Natural killer cell treated with Interleukin-12 subunit alpha and Interleukin-12 subunit beta and Interleukin-15 and Interleukin-18, amount 100 ng/mL, for 72 hours (primary cell): ENCODE results near the gene KCNQ1. TPM values are rescaled to one million over a fixed set of nuclear protein-coding genes. Genes with fewer than 3 reads are reported as not detected.

ENCODE experiments used
- ATAC-seq, 2 donors: fragments of 150-1000 bp; cut with Tn5 transposase in 1 of 2; sonication (Bioruptor Pico), chemical (Tn5 transposase) in 1 of 2; 2 replicates each; pipeline ENCODE4 v1.10.0; 2021
- DNase-seq: peaks from one replicate; pipeline ENCODE4 v3.0.0; 2022; ENCODE audit warnings: low spot score
- H3K27ac Mint-ChIP-seq, 2 donors: 1 replicate in 1 of 2; 2 replicates in 1 of 2; pipeline ENCODE4 v1.8.0; 2022; ENCODE audit warnings: mixed read lengths in 2 of 2, mild to moderate bottlenecking in 1 of 2, moderate library complexity in 1 of 2
- H3K27me3 Mint-ChIP-seq, 2 donors: 1 replicate in 1 of 2; 2 replicates in 1 of 2; pipeline ENCODE4 v1.8.0; 2022; ENCODE audit warnings: mixed read lengths in 2 of 2
- H3K36me3 Mint-ChIP-seq: one replicate; pipeline ENCODE4 v1.8.0; 2022; ENCODE audit warnings: mixed read lengths
- H3K4me1 Mint-ChIP-seq, 2 donors: 1 replicate in 1 of 2; 2 replicates in 1 of 2; pipeline ENCODE4 v1.8.0; 2022; ENCODE audit warnings: low read depth in 2 of 2, mixed read lengths in 2 of 2, mild to moderate bottlenecking in 1 of 2
- H3K4me3 Mint-ChIP-seq: one replicate; pipeline ENCODE4 v1.8.0; 2022; ENCODE audit warnings: mixed read lengths
- H3K9me3 Mint-ChIP-seq: 2 replicates; pipeline ENCODE4 v1.8.0; 2022; ENCODE audit warnings: mixed read lengths
- total RNA-seq, 2 donors: library from RNA; stranded (reverse); gene quantifications; one replicate each; pipeline ENCODE4 v1.2.3, GENCODE V29; 2022

KCNQ1 gene
- total RNA-seq, 2 donors from 2014 or later = 0.19 to 1.4 TPM

- peaks cover 0 to 3% of the 10 kb centered on the region in 2 donors for H3K4me1 Mint-ChIP-seq
Observed at GRCh38 chr11:2665526-2666400, 221.0 kb downstream of the KCNQ1 start.

DNA sequence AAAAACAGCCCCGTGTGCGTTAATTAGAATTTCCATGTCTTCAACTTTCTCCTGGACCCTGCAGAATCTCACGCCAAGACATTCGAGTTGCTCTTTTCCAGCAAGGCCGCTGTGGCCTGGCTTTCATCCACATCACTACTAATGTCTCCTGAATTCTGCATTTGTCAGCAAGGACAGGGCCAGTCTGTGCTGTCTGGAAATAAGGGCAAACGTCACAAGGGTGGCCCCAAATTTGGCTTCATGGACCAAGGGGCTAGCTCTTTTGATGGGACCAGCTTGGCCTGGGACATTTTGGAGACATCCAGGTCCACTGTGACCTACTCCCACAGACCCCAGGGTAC is 221.6 kb downstream of the KCNQ1 start:
- Mint-ChIP-seq H3K27me3 (no peaks in the 10 kb centered on the region), H3K9me3 (no peaks in the 10 kb centered on the region), H3K4me3 (no peak overlapping the region), H3K36me3 (no peaks in the 10 kb centered on the region), H3K4me1 (peaks cover 0 to 3% of the 10 kb centered on the region in 2 donors), H3K27ac (no peak overlapping the region)
- DNase-seq = no peak
- no peak for ATAC-seq

More at GRCh38 chr11:2665526-2666400, 221.0 kb downstream of the KCNQ1 start:
- Mint-ChIP-seq H3K9me3 (no peaks in the 10 kb centered on the region), H3K4me3 (no peak overlapping the region), H3K36me3 (no peaks in the 10 kb centered on the region), H3K27me3 (peaks cover 0 to 4% of the 10 kb centered on the region in 2 donors), H3K27ac (no peak overlapping the region)
- ATAC-seq (no peak), DNase-seq (no peak)

GRCh38 chr11:2666828-2667570 is 222.2 kb downstream of the KCNQ1 start:
- no peaks in the 10 kb centered on the region for H3K9me3 Mint-ChIP-seq
- H3K4me3 Mint-ChIP-seq = no peak overlapping the region
- no peaks in the 10 kb centered on the region for H3K27me3 Mint-ChIP-seq
- ATAC-seq (no peak), DNase-seq (no peak)
- H3K36me3 Mint-ChIP-seq = no peaks in the 10 kb centered on the region
- peaks cover 0 to 3% of the 10 kb centered on the region in 2 donors for H3K4me1 Mint-ChIP-seq
- H3K27ac Mint-ChIP-seq = no peak overlapping the region

- H3K27me3 Mint-ChIP-seq = no peaks in the 10 kb centered on the region
- peaks cover 0 to 3% of the 10 kb centered on the region in 2 donors for H3K4me1 Mint-ChIP-seq
- H3K27ac Mint-ChIP-seq = no peak overlapping the region
- DNase-seq = no peak
- H3K9me3 Mint-ChIP-seq = no peaks in the 10 kb centered on the region
- no peaks in the 10 kb centered on the region for H3K36me3 Mint-ChIP-seq
- H3K4me3 Mint-ChIP-seq = no peak overlapping the region
- no peak for ATAC-seq
Observed at GRCh38 chr11:2667940-2668339, 223.1 kb downstream of the KCNQ1 start.

GRCh38 chr11:2668876-2669275 is 224.1 kb downstream of the KCNQ1 start:
- no peaks in the 10 kb centered on the region for H3K36me3 Mint-ChIP-seq
- no peak overlapping the region for H3K4me3 Mint-ChIP-seq
- peaks cover 0 to 3% of the 10 kb centered on the region in 2 donors for H3K4me1 Mint-ChIP-seq
- H3K27me3 Mint-ChIP-seq = no peaks in the 10 kb centered on the region
- H3K27ac Mint-ChIP-seq = no peak overlapping the region
- ATAC-seq (no peak), DNase-seq (no peak)
- H3K9me3 Mint-ChIP-seq = no peaks in the 10 kb centered on the region

GRCh38 chr11:2669634-2670469 is 225.0 kb downstream of the KCNQ1 start:
- no peak for ATAC-seq
- Mint-ChIP-seq H3K36me3 (no peaks in the 10 kb centered on the region), H3K4me3 (no peak overlapping the region), H3K4me1 (peaks cover 0 to 3% of the 10 kb centered on the region in 2 donors), H3K9me3 (no peaks in the 10 kb centered on the region), H3K27me3 (no peaks in the 10 kb centered on the region), H3K27ac (peak overlapping the region in 1 of 2 donors; percentile 65)
- no peak for DNase-seq

DNA sequence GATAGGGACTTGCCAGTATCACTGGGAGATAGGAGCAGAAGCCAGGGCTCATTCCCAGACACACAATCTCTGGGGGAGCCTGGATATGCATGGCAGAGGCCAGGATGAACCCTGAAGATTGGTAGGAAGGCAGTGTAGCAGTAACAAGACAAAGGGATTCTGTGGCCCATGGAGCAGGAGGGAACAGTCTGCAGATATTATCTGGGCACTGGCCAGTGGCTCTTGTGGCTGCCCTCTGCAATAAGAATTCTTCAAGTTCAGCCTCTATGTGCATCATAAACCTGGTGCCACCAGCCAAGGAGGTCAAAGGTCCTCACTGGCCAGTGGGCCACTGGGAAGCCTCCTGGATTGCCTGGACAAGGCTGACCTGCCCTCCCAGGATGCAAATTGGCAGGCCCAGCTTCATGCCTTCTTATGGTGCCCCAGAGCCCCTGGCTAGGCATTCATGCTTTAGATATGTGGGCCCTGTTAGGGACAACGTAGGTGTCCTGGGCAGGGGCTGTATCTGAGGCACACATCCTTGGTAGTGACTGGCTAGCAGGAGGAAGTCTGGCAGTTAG is 225.8 kb downstream of the KCNQ1 start:
- ATAC-seq (no peak), DNase-seq (no peak)
- Mint-ChIP-seq H3K9me3 (no peaks in the 10 kb centered on the region), H3K27me3 (no peaks in the 10 kb centered on the region), H3K36me3 (no peaks in the 10 kb centered on the region), H3K4me1 (peaks cover 0 to 3% of the 10 kb centered on the region in 2 donors), H3K27ac (peak overlapping the region in 1 of 2 donors; percentile 65), H3K4me3 (no peak overlapping the region)

GRCh38 chr11:2671748-2672147 is 226.9 kb downstream of the KCNQ1 start:
- no peak for DNase-seq
- Mint-ChIP-seq H3K4me1 (peaks cover 0 to 3% of the 10 kb centered on the region in 2 donors), H3K36me3 (no peaks in the 10 kb centered on the region), H3K27ac (no peak overlapping the region), H3K27me3 (no peaks in the 10 kb centered on the region), H3K9me3 (no peaks in the 10 kb centered on the region), H3K4me3 (no peak overlapping the region)
- ATAC-seq = no peak

DNA sequence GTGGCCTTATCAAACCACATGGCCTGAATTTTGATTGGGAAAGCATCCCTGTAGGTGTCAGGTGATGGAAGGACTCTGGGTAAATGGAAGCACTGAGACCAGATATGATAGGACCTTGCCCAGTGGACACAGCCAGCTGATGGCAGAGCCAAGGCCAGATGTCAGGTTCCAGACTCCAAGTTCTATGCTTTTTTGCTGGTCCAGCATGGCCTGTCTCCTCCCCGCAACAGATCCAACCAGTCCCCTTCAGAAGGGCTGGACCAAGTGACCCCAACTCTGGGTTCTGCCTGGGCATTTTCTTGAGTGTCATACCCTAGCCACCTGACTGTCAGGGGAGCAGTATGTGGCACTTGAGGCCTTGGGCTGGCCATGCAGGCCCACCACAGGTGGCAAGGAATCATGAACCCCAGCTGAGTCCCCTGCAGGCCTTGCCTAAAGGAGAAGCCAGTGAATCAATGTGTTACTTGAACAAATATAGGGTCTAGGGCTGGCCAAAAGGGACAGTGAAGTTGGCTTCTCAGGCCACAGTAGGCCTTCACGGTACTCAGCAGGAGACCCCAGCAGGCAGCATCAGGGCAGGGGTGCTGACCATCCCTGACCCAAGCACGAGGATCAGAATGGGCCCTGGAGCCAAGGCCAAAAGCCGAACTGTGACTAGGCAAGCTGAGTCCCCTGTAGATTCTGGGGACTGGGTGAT is 227.9 kb downstream of the KCNQ1 start:
- Mint-ChIP-seq H3K4me3 (no peak overlapping the region), H3K4me1 (peaks cover 0 to 3% of the 10 kb centered on the region in 2 donors), H3K9me3 (no peaks in the 10 kb centered on the region), H3K27me3 (no peaks in the 10 kb centered on the region), H3K27ac (no peak overlapping the region), H3K36me3 (no peaks in the 10 kb centered on the region)
- DNase-seq = no peak
- ATAC-seq = no peak

DNA sequence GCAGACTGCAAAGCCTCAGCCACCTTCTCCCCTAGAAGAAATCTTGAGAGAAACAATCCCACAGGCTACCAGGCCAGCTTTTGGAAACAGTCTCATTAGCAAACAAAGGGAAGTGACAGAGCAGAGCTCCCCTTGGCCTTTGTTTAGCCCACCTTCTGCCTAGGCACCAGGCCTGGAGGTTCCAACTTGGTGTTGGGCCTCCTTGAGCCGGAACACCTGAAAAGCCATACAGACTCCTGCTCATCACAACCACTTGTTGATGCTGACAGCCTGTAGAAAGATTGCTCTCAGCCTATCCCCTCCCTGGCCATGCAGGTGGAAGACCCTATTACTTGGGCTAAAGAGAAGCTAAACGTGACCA is 228.4 kb downstream of the KCNQ1 start:
- Mint-ChIP-seq H3K4me1 (no peaks in the 10 kb centered on the region), H3K27ac (no peak overlapping the region), H3K9me3 (no peaks in the 10 kb centered on the region), H3K27me3 (no peaks in the 10 kb centered on the region), H3K4me3 (no peak overlapping the region), H3K36me3 (no peaks in the 10 kb centered on the region)
- ATAC-seq (no peak), DNase-seq (no peak)

DNA sequence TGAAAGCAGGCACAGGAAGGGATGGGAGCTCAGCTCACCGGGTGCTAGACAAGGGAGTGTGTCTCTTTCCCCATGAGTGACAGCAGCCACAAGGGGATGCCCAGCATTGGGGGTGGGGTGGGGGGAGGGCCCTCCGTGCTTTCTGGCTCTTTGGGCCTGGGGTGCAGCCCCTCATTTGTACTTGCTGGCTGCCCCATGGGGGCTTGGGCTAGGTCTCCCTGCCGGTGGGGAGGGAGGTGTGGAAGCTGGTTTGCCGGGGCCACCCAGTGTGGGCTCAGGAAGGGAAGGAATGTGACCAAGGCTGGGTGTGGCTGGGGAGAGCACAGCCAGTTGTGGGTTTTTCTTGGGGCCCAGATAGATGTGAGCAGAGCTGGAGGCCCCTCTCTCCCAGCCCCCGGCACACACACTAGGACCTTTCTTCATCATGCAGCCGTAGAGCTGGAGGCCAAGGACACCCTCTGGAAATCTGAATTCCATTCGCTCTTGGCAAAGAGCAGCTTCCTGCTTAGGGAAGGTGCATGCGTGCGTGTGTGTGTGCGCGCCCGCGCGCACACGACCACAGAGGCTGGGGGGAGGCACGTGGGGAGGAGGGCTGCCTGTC is 229.2 kb downstream of the KCNQ1 start:
- Mint-ChIP-seq H3K36me3 (no peaks in the 10 kb centered on the region), H3K27ac (no peak overlapping the region), H3K4me1 (no peaks in the 10 kb centered on the region), H3K27me3 (no peaks in the 10 kb centered on the region), H3K9me3 (no peaks in the 10 kb centered on the region), H3K4me3 (no peak overlapping the region)
- no peak for DNase-seq
- ATAC-seq = no peak

DNA sequence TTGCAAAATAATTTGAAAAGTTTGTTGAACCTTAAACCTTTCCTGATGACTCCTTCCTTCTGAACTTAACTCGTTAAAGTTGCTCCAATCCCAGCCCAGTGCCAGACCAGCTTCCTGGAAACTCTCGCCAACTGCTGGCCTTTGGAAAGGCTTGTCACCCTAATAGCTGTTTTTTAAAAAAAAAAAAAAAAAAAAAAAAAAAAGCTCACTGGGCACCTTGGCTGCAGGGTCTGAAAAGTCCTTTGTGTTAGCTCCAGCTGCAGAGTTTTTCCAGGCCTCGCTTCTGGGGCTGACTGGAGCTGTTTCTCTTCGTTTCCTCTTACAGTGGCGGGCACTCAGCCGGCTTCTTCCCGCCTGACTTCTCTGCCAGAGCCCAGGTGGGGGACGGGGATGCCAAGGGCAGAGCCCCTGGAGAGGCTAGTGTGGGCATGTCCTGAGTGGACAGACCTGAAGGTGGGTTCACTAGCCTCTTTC is 229.9 kb downstream of the KCNQ1 start:
- Mint-ChIP-seq H3K27ac (no peak overlapping the region), H3K4me3 (no peak overlapping the region)

DNA sequence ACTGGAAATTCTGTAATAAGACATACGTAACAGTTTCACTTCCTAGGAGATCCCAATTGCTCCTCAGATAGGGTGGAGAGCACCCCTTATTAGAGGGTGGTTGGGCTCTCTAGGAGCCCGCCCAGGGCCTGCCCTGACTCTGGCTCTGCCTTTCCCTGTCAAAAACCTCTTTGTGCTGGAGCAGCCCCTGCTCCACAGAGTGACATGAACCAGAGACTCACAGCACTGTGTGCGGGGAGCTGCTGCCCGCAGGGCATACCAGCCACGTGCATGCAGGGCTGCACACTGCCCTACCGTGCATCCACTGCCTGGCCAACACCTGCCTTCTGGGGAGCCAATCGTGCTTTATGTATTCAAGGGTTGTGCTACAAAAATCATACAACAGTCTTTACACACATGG is 230.7 kb downstream of the KCNQ1 start:
- Mint-ChIP-seq H3K36me3 (no peaks in the 10 kb centered on the region), H3K4me1 (no peaks in the 10 kb centered on the region), H3K27me3 (no peaks in the 10 kb centered on the region), H3K4me3 (no peak overlapping the region), H3K27ac (no peak overlapping the region), H3K9me3 (no peaks in the 10 kb centered on the region)
- no peak for DNase-seq
- ATAC-seq = no peak

More for the DNA sequence above, 229.9 kb downstream of the KCNQ1 start:
- ATAC-seq (no peak), DNase-seq (no peak)
- Mint-ChIP-seq H3K27me3 (no peaks in the 10 kb centered on the region), H3K9me3 (no peaks in the 10 kb centered on the region), H3K36me3 (no peaks in the 10 kb centered on the region), H3K4me1 (no peaks in the 10 kb centered on the region)
